Left ventricle myocardium inferior (tissue), 1 donor: ENCODE measurements around the gene SNRNP48. TPM values are rescaled to one million over a fixed set of nuclear protein-coding genes. Genes with fewer than 3 reads are reported as not detected.

Experiments used
- DNase-seq: peaks from one replicate; pipeline ENCODE4 v3.0.0-alpha.2; 2020
- H3K27ac ChIP-seq: fragments of 200-600 bp; replicated peaks from 2 replicates; pipeline ENCODE4 v1.8.0; 2021
- H3K27me3 ChIP-seq: fragments of 200-600 bp; 2 replicates; pipeline ENCODE4 v1.8.0; 2021; ENCODE audit warnings: low read depth
- H3K36me3 ChIP-seq: fragments of 200-600 bp; 2 replicates; pipeline ENCODE4 v1.8.0; 2021
- H3K4me1 ChIP-seq: fragments of 200-600 bp; 2 replicates; pipeline ENCODE4 v1.8.0; 2021
- H3K4me3 ChIP-seq: fragments of 200-600 bp; 2 replicates; pipeline ENCODE4 v1.8.0; 2021; ENCODE audit warnings: mild to moderate bottlenecking, moderate library complexity
- H3K9me3 ChIP-seq: fragments of 200-600 bp; replicated peaks from 2 replicates; pipeline ENCODE4 v1.8.0; 2021
- CTCF ChIP-seq: fragments of 200-600 bp; IDR thresholded peaks from 2 replicates; pipeline ENCODE4 v1.8.0; 2021; ENCODE audit warnings: antibody characterized with exemption, mild to moderate bottlenecking, borderline replicate concordance
- intact Hi-C: fragments of 100-400 bp; cut with micrococcal nuclease; formaldehyde crosslinking; loops from one replicate; pipeline ENCODE4 v1.11.0; 2022
- long read RNA-seq: library from polyadenylated mRNA; unstranded; transcript quantifications from one replicate; pipeline ENCODE4 v2.0.0, GENCODE V29; 2021
- total RNA-seq: library from RNA; stranded (reverse); fragmentation: NEBNext Ultra II Directional; extraction: Animal tissue kit (Norgen Biotek cat#: 25700); gene quantifications from one replicate; pipeline ENCODE4 v1.2.1, GENCODE V29; 2021
- donor health status: DM: no; HTN: yes; CAD: no; lungs with severe emphysema.

The SNRNP48 gene
- 13.8 TPM for total RNA-seq
- long read RNA-seq, full-length matches to known transcripts = 8 of 9 reads
- long read RNA-seq, partial matches to known transcripts = 1 of 9 reads
- long read RNA-seq, other reads (novel, unspliced or antisense) = 0 of 9 reads

GRCh38 chr6:7589949-7590917 is at the start of gene SNRNP48:
Gene SNRNP48 (plus strand): TSS chr6:7590198. CDS start chr6:7590258, 60 bp downstream.
- H3K9me3 ChIP-seq = no peaks in the 10 kb centered on the region
- peak; percentile 96 for DNase-seq
- peak within 1 kb of the TSS; percentile 87 for H3K27ac ChIP-seq
- H3K4me3 ChIP-seq = peak within 1 kb of the TSS; percentile 82
- H3K36me3 ChIP-seq = peaks cover 16% of the 10 kb centered on the region
- peak; percentile 8 for TF ChIP-seq CTCF
- H3K4me1 ChIP-seq = peaks cover 60% of the 10 kb centered on the region
- H3K27me3 ChIP-seq = no peaks in the 10 kb centered on the region
- intact Hi-C loops = no loop called here

- Histone ChIP-seq H3K27ac (peak overlapping the region; percentile 93), H3K4me3 (peak overlapping the region; percentile 75), H3K27me3 (peaks cover 96% of the 10 kb centered on the region), H3K36me3 (no peaks in the 10 kb centered on the region), H3K4me1 (peaks cover 35% of the 10 kb centered on the region), H3K9me3 (no peaks in the 10 kb centered on the region)
- intact Hi-C loops = no loop called here
- TF ChIP-seq CTCF = no peak
- DNase-seq = peak; percentile 40
Measured at GRCh38 chr6:7540595-7540994, 49.4 kb upstream of the SNRNP48 start.

GRCh38 chr6:7541175-7542064 is 48.6 kb upstream of the SNRNP48 start, which contains the start of gene DSP:
Gene DSP (plus strand): TSS chr6:7541671. CDS start chr6:7541916, 245 bp downstream.
- Histone ChIP-seq H3K27me3 (peaks cover 96% of the 10 kb centered on the region), H3K4me1 (peaks cover 40% of the 10 kb centered on the region), H3K27ac (peak within 1 kb of the TSS; percentile 93), H3K36me3 (no peaks in the 10 kb centered on the region), H3K4me3 (peak within 1 kb of the TSS; percentile 75), H3K9me3 (no peaks in the 10 kb centered on the region)
- no peak for TF ChIP-seq CTCF
- DNase-seq = peak; percentile 68
- intact Hi-C loops = no loop called here

- intact Hi-C loops = no loop called here
- Histone ChIP-seq H3K9me3 (no peaks in the 10 kb centered on the region), H3K27ac (peak overlapping the region; percentile 93), H3K36me3 (no peaks in the 10 kb centered on the region), H3K4me3 (peak overlapping the region; percentile 75), H3K27me3 (peaks cover 99% of the 10 kb centered on the region), H3K4me1 (peaks cover 45% of the 10 kb centered on the region)
- TF ChIP-seq CTCF = no peak
- peak; percentile 30 for DNase-seq
Measured at GRCh38 chr6:7542065-7542873, 47.7 kb upstream of the SNRNP48 start.
